Natural killer cell (primary cell): ENCODE measurements around the gene BCAS2. TPM values are rescaled to one million over a fixed set of nuclear protein-coding genes. Genes with fewer than 3 reads are reported as not detected.

Source experiments
- ATAC-seq, 3 donors: fragments of 150-1000 bp in 2 of 3; fragments of 200-7000 bp in 1 of 3; cut with Tn5 transposase; 1 replicate in 1 of 3; 2 replicates in 2 of 3; pipeline ENCODE4 v1.10.0; 2021; ENCODE audit warnings: mild to moderate bottlenecking in 2 of 3, moderate library complexity in 2 of 3
- DNase-seq, 2 donors: peaks; one replicate each; pipeline versions ENCODE4 v3.0.0 to v3.0.0-alpha.2; 2013 to 2021; ENCODE audit warnings: mixed read lengths in 1 of 2
- H3K27ac ChIP-seq: one replicate; pipeline ENCODE4 v1.5.1; 2013; ENCODE audit warnings: mild to moderate bottlenecking, low read length
- H3K27me3 ChIP-seq: one replicate; pipeline ENCODE4 v1.6.1; 2013; ENCODE audit warnings: low read length; ENCODE audit not compliant: control insufficient read depth, insufficient read depth
- H3K36me3 ChIP-seq: one replicate; pipeline ENCODE4 v1.6.1; 2013; ENCODE audit warnings: low read length; ENCODE audit not compliant: control insufficient read depth, insufficient read depth
- H3K4me1 ChIP-seq: one replicate; pipeline ENCODE4 v1.6.1; 2013; ENCODE audit warnings: low read length; ENCODE audit not compliant: control insufficient read depth, insufficient read depth
- H3K4me3 ChIP-seq: one replicate; pipeline ENCODE4 v1.5.1; 2013; ENCODE audit warnings: low read length
- H3K9me3 ChIP-seq: one replicate; pipeline ENCODE4 v1.6.1; 2013; ENCODE audit warnings: low read length; ENCODE audit not compliant: control insufficient read depth, insufficient read depth
- H3K27ac Mint-ChIP-seq, 2 donors: one replicate each; pipeline ENCODE4 v1.8.0; 2022; ENCODE audit warnings: mild to moderate bottlenecking in 2 of 2, mixed read lengths in 2 of 2, moderate library complexity in 1 of 2
- H3K27me3 Mint-ChIP-seq, 2 donors: one replicate each; pipeline ENCODE4 v1.8.0; 2022; ENCODE audit warnings: low read depth in 2 of 2, mixed read lengths in 2 of 2
- H3K36me3 Mint-ChIP-seq: one replicate; pipeline ENCODE4 v1.8.0; 2022; ENCODE audit warnings: mixed read lengths
- H3K4me1 Mint-ChIP-seq, 2 donors: one replicate each; pipeline ENCODE4 v1.8.0; 2022; ENCODE audit warnings: mixed read lengths in 2 of 2
- H3K4me3 Mint-ChIP-seq: one replicate; pipeline ENCODE4 v1.8.0; 2022; ENCODE audit warnings: mild to moderate bottlenecking, moderate library complexity, mixed read lengths
- H3K9me3 Mint-ChIP-seq, 2 donors: one replicate each; pipeline ENCODE4 v1.8.0; 2022; ENCODE audit warnings: mixed read lengths in 2 of 2
- CTCF ChIP-seq: fragments of 200-600 bp; IDR thresholded peaks from one replicate; pipeline ENCODE4 v1.8.0; 2022; ENCODE audit warnings: antibody characterized with exemption
- WGBS: methylation state at CpG from one replicate; pipeline ENCODE4 v1.1.7; 2013; ENCODE audit warnings: missing lambda C conversion rate; ENCODE audit not compliant: insufficient coverage; 5-methylcytosine and 5-hydroxymethylcytosine counted together
- intact Hi-C: fragments of 100-400 bp; cut with micrococcal nuclease; formaldehyde crosslinking; loops from one replicate; pipeline ENCODE4 v1.14.2; 2022
- total RNA-seq, 4 donors: library from RNA; stranded (reverse); fragments of 120-200 nt in 1 of 4; gene quantifications; one replicate each; pipeline versions ENCODE4 v1.2.3 to v1.2.4, GENCODE V29; 2013 to 2022

The BCAS2 gene
- total RNA-seq, 3 donors from 2014 or later (not counting 1 experiment from before 2014, with no cell fraction given): 45.5 to 76.7 (median 62.0) TPM

- H3K36me3 ChIP-seq: no peaks in the 10 kb centered on the region
- no peak for DNase-seq
- H3K27ac Mint-ChIP-seq: no peak overlapping the region
- intact Hi-C loops: no loop called here
- H3K4me1 Mint-ChIP-seq: no peaks in the 10 kb centered on the region
- H3K27me3 Mint-ChIP-seq: peaks cover 0 to 6% of the 10 kb centered on the region in 2 donors
- H3K9me3 Mint-ChIP-seq: no peaks in the 10 kb centered on the region
- H3K27ac ChIP-seq: no peak overlapping the region
- H3K4me3 Mint-ChIP-seq: no peak overlapping the region
- H3K36me3 Mint-ChIP-seq: no peaks in the 10 kb centered on the region
- no peak for TF ChIP-seq CTCF
- no peaks in the 10 kb centered on the region for H3K9me3 ChIP-seq
- no peaks in the 10 kb centered on the region for H3K4me1 ChIP-seq
- H3K4me3 ChIP-seq: no peak overlapping the region
- H3K27me3 ChIP-seq: peaks cover under 1% of the 10 kb centered on the region
- ATAC-seq: no peak
Observed at GRCh38 chr1:114524944-114525343, 56.5 kb downstream of the BCAS2 start.

- Mint-ChIP-seq H3K27ac (no peak overlapping the region), H3K4me3 (no peak overlapping the region), H3K9me3 (no peaks in the 10 kb centered on the region), H3K27me3 (peaks cover 0 to 10% of the 10 kb centered on the region in 2 donors), H3K4me1 (no peaks in the 10 kb centered on the region), H3K36me3 (no peaks in the 10 kb centered on the region)
- no peak for DNase-seq
- no peaks in the 10 kb centered on the region for H3K4me1 ChIP-seq
- H3K27me3 ChIP-seq: peaks cover 3% of the 10 kb centered on the region
- no peaks in the 10 kb centered on the region for H3K9me3 ChIP-seq
- no CpG with 5 or more reads among the region's 2 CpGs for WGBS
- intact Hi-C loops: no loop called here
- TF ChIP-seq CTCF: no peak
- H3K4me3 ChIP-seq: no peak overlapping the region
- no peaks in the 10 kb centered on the region for H3K36me3 ChIP-seq
- no peak for ATAC-seq
- no peak overlapping the region for H3K27ac ChIP-seq
Observed at GRCh38 chr1:114522264-114522575, 59.2 kb downstream of the BCAS2 start.

GRCh38 chr1:114521396-114522263, 59.8 kb downstream of the BCAS2 start:
- no peak for ATAC-seq

More at GRCh38 chr1:114521396-114522263, 59.8 kb downstream of the BCAS2 start:
- Histone ChIP-seq H3K9me3 (no peaks in the 10 kb centered on the region), H3K4me1 (no peaks in the 10 kb centered on the region), H3K4me3 (no peak overlapping the region), H3K27ac (no peak overlapping the region), H3K27me3 (peaks cover 3% of the 10 kb centered on the region), H3K36me3 (no peaks in the 10 kb centered on the region)
- Mint-ChIP-seq H3K27me3 (peaks cover 0 to 10% of the 10 kb centered on the region in 2 donors), H3K4me1 (no peaks in the 10 kb centered on the region), H3K27ac (no peak overlapping the region), H3K9me3 (no peaks in the 10 kb centered on the region), H3K36me3 (no peaks in the 10 kb centered on the region), H3K4me3 (no peak overlapping the region)
- no peak for DNase-seq
- TF ChIP-seq CTCF: no peak
- 94% methylated on average over 7 of the region's 8 CpGs for WGBS
- intact Hi-C loops: no loop called here

Other genes with a start within 250 kb of the BCAS2 start
- 10 to 100 TPM; 70.6 to 91.5 (median 86.1) TPM for gene TRIM33, start 70.4 kb downstream of the BCAS2 start, total RNA-seq
- gene DENND2C, start 88.4 kb upstream of the BCAS2 start, total RNA-seq: 1 to 10 TPM; 1.6 to 6.7 (median 1.7) TPM
- not detected for gene AMPD1, start 113.9 kb upstream of the BCAS2 start, total RNA-seq
- gene NRAS, start 135.2 kb upstream of the BCAS2 start, total RNA-seq: 10 to 100 TPM; 41.1 to 45.7 (median 43.8) TPM
- gene CSDE1, start 176.4 kb upstream of the BCAS2 start, total RNA-seq: 100 to 1,000 TPM; 461 to 473 (median 470) TPM
- gene SIKE1, start 199.1 kb upstream of the BCAS2 start, total RNA-seq: 10 to 100 TPM; 53.3 to 57.5 (median 53.4) TPM